AG08396 (cell line): ENCODE measurements around the gene TNPO2.
"Not testable (repeated sequence)": the region's sequence is repeated elsewhere in the genome, so short reads cannot be mapped to it uniquely, and the experiment has no call there.

Experiments
- DNase-seq: peaks from one replicate; pipeline ENCODE4 v3.0.0; 2012; ENCODE audit warnings: low spot score, mixed read lengths

Gene TNPO2

GRCh38 chr19:12736995-12737834 is 13.5 kb upstream of the TNPO2 start, which contains the start of gene GET3:
Gene GET3 (plus strand): TSS chr19:12737497. CDS start chr19:12737506, 9 bp downstream.
- peak; percentile 97 for DNase-seq

- peak; percentile 72 for DNase-seq
Observed at GRCh38 chr19:12733369-12734214, 9.9 kb upstream of the TNPO2 start.

- no peak for DNase-seq
Observed at GRCh38 chr19:12731337-12731736, 7.6 kb upstream of the TNPO2 start.

- no peak for DNase-seq
Observed at GRCh38 chr19:12730064-12730463, 6.3 kb upstream of the TNPO2 start.

GRCh38 chr19:12727745-12728433 is 4.2 kb upstream of the TNPO2 start:
- no peak for DNase-seq

GRCh38 chr19:12726988-12727316 is 3.2 kb upstream of the TNPO2 start:
- no peak for DNase-seq

GRCh38 chr19:12725612-12726011 is 1.9 kb upstream of the TNPO2 start:
- not testable (repeated sequence) for DNase-seq

GRCh38 chr19:12723381-12723640 is 421 bp downstream of the TNPO2 start:
- DNase-seq = no peak

- DNase-seq = peak; percentile 99
Observed at GRCh38 chr19:12722566-12723380, 959 bp downstream of the TNPO2 start.

GRCh38 chr19:12721656-12722565 is 1.8 kb downstream of the TNPO2 start:
- DNase-seq = peak; percentile 87

- peak; percentile 48 for DNase-seq
Observed at GRCh38 chr19:12720851-12721655, 2.7 kb downstream of the TNPO2 start.

GRCh38 chr19:12720296-12720695 is 3.4 kb downstream of the TNPO2 start:
- DNase-seq = no peak

GRCh38 chr19:12715929-12716328 is 7.8 kb downstream of the TNPO2 start:
- no peak for DNase-seq

- DNase-seq = no peak
Observed at GRCh38 chr19:12715102-12715501, 8.6 kb downstream of the TNPO2 start.

GRCh38 chr19:12713304-12713703 is 10.4 kb downstream of the TNPO2 start:
- not testable (repeated sequence) for DNase-seq

GRCh38 chr19:12712077-12712476 is 11.7 kb downstream of the TNPO2 start:
- DNase-seq = not testable (repeated sequence)

GRCh38 chr19:12711187-12711586 is 12.5 kb downstream of the TNPO2 start:
- no peak for DNase-seq

- no peak for DNase-seq
Observed at GRCh38 chr19:12708641-12709040, 15.1 kb downstream of the TNPO2 start.

GRCh38 chr19:12706332-12706718 is 17.4 kb downstream of the TNPO2 start:
- DNase-seq = no peak
